Renal cortical epithelial cell (primary cell): ENCODE results near the gene C16orf87. TPM values are rescaled to one million over a fixed set of nuclear protein-coding genes. Genes with fewer than 3 reads are reported as not detected.

Source experiments
- DNase-seq: peaks from one replicate; pipeline ENCODE4 v3.0.0-alpha.2; 2011; ENCODE audit warnings: low read depth
- total RNA-seq: library from RNA; depleted of rRNA; stranded (reverse); fragments of >200 nt; gene quantifications from 2 replicates; pipeline ENCODE4 v1.2.3, GENCODE V29; 2014

The C16orf87 gene
- total RNA-seq, 1 donor from 2014 or later = 13.5 TPM

- DNase-seq = no peak
Observed at GRCh38 chr16:46843898-46844642, 13.1 kb upstream of the C16orf87 start.

DNA sequence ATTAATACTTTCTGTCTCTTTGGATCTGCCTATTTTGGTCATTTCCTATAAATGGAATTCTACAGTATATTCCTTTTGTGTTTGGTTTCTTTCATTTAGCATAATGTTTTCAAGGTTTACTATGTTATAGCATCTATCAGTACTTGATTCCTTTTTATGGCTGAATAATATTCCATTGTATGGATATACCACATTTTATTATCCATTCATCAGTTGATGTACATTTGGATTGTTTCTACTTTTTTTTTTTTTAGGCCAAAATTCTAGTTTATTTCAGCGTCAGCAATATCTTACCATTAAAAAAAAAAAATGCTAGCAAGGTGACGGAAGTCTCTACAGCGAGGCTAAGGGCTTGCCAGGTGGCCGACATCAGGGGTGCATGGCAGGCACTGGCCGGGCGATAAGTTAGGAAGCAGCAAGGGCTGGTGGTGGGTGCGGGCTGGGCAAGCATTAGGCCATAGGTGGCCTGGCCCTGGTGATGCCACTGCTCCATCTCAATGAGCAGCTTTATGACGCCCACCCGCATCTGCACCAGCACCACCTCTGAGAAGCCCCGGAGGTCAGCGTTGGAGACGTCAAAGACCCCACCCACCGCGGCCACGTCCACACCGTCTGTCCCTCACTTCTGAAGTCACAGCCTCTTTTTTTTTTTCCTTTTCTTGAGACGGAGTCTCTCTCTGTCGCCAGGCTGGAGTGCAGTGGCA lies 11.4 kb upstream of the C16orf87 start:
- DNase-seq = no peak

DNA sequence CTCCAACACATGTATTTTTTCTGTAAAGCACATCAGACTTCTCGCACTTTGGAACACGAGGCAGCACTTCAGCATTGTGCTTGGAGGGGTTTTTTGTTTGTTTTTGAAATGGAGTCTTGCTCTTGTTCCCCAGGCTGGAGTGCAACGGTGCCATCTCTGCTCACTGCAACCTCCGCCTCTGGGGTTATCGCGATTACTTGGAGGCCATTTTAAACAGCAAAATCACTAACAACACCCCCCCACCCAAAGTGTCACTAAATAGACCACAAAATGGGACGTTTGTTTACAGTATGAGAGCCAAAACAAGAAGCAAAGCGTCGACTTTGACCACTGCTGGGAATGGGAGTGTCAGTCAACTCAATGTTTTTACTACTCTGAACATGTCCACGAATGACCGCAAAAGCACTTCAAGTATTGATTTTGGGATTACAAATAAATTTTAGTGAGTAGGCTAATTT lies 9.0 kb upstream of the C16orf87 start:
- no peak for DNase-seq

DNA sequence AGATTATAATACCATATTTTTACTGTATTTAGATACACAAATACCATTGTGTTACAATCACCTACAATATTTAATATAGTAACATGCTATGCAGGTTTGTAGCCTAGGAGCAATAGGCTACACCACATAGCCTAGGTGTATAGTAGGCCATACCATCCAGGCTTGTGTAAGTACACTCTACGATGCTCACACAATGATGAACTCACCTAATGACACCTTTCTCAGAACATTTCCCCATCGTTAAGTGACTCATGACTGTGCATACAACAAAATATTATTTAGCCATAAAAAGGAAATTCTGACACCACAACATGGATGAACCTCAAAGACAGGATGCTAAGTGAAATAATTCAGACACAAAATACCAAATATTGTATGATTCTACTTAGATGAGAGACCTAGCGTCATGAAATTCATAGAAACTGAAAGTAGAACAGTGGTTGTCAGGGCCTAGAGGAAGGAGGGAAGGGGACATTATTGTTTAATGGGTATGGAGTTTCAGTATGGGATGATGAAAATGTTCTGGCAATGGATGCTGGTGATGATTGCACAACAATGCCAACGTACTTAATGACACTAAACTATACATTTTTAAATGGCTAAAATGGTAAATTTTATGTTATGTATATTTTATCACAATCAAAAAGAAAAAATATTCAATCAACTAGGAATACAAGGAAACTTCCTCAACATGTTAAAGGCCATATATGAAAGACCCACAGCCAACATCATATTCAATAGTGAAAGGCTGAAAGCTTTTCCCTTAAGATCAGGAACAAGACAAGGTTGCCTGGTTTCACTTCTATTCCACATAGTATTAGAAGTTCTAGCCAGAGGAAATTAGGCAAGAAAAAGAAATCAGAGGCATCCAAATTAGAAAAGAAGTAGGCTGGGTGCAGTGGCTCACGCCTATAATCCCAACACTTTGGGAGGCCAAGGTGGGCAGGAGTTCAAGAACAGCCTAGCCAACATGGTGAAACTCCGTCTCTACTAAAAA lies 5.9 kb upstream of the C16orf87 start:
- no peak for DNase-seq

GRCh38 chr16:46833460-46833800 lies 2.5 kb upstream of the C16orf87 start:
- DNase-seq = peak; percentile 88

GRCh38 chr16:46832757-46833459 lies 1.9 kb upstream of the C16orf87 start:
- DNase-seq = peak; percentile 23

DNA sequence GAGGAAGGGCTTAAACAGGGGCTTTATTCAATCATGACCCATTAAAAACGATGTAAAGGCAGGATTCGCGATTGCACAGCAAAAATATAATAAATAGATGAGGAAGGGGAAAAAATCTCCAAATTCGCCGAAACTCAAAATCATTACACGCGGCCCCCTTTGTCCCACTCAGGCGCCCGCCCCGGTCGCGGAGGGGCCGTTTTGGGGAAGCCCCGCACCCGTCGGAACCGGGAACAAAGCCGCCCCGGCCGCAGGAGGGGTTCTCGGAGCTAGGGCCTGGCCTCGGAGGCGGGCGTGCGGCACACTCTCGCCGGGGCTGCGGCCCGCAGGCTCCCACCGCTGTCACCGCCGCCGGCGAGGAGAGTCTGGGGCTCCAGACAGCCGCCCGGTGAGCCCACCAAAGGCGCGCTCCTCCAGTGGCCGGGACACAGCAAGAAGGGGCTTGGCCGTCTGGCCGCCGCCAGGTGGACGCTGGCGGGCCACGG lies 521 bp downstream of the C16orf87 start:
- no peak for DNase-seq

DNA sequence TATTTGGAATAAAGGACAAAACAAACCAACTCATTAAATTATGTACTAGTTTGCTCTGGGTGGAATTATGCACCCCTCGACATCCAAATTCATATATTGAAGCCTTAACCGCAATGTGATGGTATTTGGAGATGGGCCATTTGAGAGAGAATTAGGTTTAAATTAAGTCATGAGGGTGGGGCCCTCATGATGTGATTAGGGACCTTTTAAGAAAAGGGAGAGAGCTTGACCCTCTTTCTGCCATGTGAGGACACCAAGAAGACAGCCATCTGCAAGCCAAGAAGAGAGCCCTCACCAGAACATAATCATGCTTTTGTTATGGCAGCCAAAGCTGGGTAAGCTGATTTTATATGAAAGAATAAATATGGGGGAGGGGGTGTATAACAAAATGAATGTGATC lies 2.0 kb downstream of the C16orf87 start:
- no peak for DNase-seq

GRCh38 chr16:46828292-46828691 lies 2.7 kb downstream of the C16orf87 start:
- no peak for DNase-seq

DNA sequence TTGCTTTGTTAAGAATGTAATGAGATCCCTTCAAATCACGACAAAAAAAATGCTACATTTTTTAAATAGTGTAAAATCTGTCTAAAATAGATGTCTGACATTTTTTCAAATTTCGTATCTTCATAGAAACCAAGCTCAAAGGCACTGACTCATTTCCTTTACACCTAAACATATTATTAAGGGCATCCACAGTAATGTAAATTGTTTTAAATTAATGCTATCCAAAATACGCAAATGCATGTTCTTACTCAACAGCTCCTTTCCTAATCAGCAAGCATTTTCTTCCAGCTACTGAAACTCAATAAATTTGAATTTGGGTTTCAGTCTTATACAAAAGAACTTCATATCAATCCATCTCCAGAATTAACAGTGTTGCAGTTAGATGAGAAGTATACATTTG lies 4.3 kb downstream of the C16orf87 start:
- DNase-seq = no peak

DNA sequence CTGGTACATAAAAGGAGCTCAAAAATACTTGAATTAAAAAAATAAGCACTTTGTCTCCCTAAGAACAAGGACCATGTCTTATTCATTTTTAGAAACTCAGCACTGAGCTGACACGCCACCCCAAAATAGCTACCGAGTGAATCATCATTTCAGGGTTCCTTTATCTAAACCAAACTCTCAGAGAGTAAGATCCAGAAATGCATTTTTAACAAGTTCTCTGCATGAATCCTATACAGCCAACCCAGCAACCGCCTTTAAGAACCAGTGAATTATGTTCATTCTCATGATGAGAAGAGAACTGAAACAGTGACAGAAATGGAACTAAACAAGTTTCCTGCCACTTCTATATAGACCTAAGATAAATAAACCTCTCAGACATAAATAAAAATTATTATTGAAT lies 8.7 kb downstream of the C16orf87 start:
- no peak for DNase-seq

DNA sequence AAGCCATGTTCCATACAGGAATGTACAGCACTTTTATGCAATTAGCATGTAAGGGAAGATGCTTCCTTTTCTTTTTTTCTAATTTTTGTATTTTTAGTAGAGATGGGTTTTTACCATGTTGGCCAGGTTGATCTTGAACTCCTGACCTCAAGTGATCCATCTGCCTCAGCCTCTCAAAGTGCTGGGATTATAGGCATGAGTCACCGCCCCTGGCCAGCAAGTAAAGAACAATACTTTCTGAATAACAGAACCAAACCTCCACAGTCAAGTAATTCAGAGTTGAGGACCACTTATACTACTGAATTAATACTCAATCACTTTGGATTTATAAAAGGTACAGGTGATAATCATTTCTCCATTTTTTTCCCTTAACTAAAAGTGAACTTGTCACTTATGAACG lies 13.0 kb downstream of the C16orf87 start:
- peak; percentile 29 for DNase-seq

- no peak for DNase-seq
Observed at GRCh38 chr16:46814790-46815189, 16.2 kb downstream of the C16orf87 start.

GRCh38 chr16:46813611-46814010 lies 17.4 kb downstream of the C16orf87 start:
- no peak for DNase-seq

GRCh38 chr16:46812781-46813540 lies 18.0 kb downstream of the C16orf87 start:
- no peak for DNase-seq

DNA sequence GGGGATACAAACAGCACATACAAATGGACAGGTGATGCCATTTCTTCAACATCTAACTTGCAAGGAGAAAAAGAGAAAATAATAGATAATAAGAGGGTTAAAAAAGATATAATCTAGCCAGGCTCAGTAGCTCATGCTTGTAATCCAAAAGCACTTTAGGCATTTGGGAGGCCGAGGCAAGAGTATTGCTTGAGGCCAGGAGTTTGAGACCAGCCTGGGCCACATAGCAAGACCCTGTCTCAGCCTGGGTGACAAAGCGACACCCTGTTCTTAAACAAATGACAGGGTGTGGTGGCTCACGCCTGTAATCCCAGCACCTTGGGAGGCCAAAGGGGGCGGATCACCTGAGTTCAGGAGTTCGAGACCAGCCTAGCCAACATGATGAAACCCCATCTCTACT lies 19.3 kb downstream of the C16orf87 start:
- no peak for DNase-seq

DNA sequence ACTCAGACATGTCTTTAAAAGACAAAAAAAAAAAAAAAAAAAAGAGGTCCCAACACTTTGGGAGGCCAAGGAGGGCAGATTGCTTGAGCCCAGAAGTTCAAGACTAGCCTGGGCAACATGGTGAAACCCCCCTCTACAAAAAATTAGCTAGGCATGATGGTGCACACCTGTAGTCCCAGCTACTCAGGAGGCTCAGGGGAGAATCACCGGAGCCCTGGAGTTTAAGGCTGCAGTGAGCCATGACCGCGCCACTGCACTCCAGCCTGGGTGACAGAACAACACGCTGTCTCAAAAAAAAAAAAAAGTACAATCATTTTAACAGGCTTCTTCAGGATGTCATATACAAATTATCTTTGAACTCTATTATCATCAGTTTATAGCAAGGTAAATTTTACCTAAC lies 22.0 kb downstream of the C16orf87 start:
- DNase-seq = no peak

GRCh38 chr16:46807336-46807735 lies 23.6 kb downstream of the C16orf87 start:
- no peak for DNase-seq

- DNase-seq = no peak
Observed at GRCh38 chr16:46803373-46803772, 27.6 kb downstream of the C16orf87 start.

GRCh38 chr16:46801428-46802049 lies 29.4 kb downstream of the C16orf87 start:
- DNase-seq = peak; percentile 37
